HG02840 (cell line): Measurements from ENCODE around the gene MYOM1.

Experiments used
- ATAC-seq: cut with Tn5 transposase; IDR thresholded peaks from one replicate; pipeline ENCODE4 v1.9.1; 2021; ENCODE audit warnings: mild to moderate bottlenecking, moderate library complexity, moderate number of reproducible peaks; ENCODE audit not compliant: unreplicated experiment, low FRiP score

The MYOM1 gene

GRCh38 chr18:3122851-3123250, 96.9 kb downstream of the MYOM1 start:
- ATAC-seq = no peak

- ATAC-seq = no peak
Observed at GRCh38 chr18:3121259-3121658, 98.5 kb downstream of the MYOM1 start.

DNA sequence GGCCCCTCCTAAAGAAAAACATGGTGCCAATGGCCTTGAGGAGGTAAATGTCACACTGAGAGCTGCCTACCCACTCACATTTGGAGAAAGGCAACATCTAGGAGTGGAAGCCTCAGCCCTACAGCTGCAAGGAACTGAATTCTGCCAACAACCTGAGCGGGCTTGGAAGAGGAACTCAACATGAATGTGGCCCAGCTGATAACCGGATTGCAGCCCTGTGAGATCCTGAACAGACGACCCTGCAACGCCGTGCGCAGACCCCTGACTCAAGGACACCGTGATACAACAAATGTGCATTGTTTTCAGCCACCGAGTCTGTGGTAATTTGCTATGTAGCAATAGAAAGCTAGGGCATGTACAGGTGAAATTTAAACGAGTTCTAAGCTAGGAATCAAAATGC, 99.4 kb downstream of the MYOM1 start:
- no peak for ATAC-seq

DNA sequence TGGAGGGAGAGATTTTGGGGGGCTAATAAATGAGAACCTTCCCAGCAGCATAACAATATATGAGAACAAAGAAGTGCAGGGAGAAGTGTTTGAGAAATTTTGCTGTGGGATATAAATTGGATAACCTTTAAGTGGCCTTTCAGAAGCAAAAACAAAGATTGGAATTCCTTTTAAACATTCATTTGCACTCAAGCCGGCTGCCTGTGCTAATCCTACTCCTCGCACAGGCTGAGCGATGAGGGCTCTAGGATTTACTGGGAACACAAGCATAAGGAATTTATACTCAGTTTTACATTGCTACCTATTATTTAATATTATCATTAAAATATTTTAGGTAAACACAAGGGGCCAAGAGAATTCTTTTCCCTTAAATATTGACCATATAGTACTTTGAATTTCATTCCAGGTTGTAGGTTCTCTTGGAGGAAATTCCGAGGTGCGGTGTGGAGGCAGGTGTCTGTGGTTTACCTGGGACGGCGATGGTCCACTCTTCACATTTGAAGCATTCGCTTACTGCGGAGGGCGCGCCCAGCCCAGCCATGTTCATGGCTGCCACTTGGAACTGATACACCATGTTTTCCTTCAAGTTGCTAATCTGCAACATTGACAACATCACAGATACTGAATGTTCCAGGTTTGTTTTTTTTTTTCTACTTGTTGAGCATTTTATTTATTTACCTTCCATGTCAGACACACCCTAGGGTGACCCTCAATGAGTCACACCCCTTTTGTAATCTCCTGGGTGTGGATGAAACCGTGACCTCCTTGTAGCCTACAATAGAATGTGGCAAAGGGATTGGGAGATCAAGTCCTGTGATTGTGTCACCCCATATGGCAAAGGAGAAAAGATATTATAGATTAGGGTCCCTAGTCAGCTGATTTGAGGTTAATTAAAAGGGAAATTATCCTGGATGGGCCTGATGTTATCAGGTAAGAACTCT, 100.1 kb downstream of the MYOM1 start:
- no peak for ATAC-seq

GRCh38 chr18:3118195-3119010, 101.4 kb downstream of the MYOM1 start:
- no peak for ATAC-seq

- ATAC-seq = no peak
Observed at GRCh38 chr18:3117493-3118192, 102.1 kb downstream of the MYOM1 start.

DNA sequence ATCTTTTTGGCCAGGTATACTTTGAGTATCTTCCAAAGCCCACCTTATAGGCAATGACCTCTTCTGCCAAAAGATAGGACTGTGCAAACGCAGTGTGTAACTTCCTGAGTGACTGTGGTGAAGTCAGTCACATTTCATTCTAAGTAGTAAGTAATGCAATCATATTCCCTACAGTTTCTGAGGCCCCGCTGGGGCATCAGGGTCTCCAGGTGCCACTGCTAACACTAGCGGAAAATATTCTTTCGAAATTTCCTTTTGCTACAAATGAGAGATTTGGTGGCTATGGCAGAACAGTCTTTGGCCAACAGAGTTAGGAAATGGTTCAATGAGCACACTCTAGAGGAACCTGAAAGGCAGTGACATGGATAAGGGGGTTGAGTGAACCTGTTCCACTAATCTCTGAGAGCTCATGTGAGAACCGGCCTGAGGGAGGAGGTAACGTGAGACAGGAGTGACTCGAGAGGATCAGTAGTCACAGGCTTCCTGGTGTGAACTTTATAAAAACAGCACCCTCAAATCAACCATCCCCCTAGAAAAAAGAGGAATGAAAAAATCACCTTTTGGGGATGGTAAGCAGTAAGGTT, 104.2 kb downstream of the MYOM1 start:
- ATAC-seq = no peak

DNA sequence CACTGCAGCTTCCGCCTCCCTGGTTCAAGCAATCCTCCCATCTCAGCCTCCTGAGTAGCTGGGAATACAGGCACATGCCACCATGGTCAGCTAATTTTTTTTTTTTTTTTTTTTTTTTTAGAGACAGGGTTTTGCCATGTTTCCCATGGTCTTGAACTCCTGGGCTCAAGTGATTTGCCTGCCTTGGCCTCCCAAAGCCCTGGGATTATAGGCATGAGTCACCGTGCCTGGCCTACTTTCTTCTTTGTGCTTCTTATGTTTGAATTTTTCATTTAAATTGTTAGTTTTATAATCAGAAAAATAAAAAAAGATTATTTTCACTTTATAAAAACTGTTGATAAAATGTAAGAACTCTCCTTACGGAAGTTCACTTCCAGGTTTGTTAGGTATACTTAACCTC, 105.3 kb downstream of the MYOM1 start:
- ATAC-seq = no peak

- ATAC-seq = no peak
Observed at GRCh38 chr18:3114026-3114425, 105.7 kb downstream of the MYOM1 start.

- no peak for ATAC-seq
Observed at GRCh38 chr18:3111523-3112240, 108.1 kb downstream of the MYOM1 start.

GRCh38 chr18:3110034-3110752, 109.6 kb downstream of the MYOM1 start:
- ATAC-seq = no peak

- no peak for ATAC-seq
Observed at GRCh38 chr18:3107740-3108151, 112.0 kb downstream of the MYOM1 start.

GRCh38 chr18:3104190-3105054, 115.3 kb downstream of the MYOM1 start:
- no peak for ATAC-seq

DNA sequence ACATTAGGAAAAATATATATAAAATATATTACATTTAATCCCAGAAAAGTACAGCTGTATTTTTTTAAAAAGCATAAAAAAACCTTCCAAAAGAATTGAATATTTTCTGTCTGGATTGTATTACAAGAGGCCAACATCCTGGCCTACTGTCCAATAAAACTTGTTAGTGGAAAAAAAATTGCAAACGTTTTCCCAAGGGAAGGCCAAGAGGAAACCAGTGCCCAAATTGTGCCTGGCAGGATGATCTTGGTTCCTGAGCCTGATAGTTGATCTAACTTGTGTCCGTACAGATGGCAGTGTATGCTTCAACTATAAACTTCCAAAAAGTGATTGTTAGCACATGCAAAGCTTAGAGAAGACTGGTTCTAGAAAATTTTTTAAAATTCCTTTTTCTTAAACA, 116.2 kb downstream of the MYOM1 start:
- ATAC-seq = no peak

- ATAC-seq = no peak
Observed at GRCh38 chr18:3102983-3103382, 116.8 kb downstream of the MYOM1 start.

- ATAC-seq = no peak
Observed at GRCh38 chr18:3100498-3101132, 119.2 kb downstream of the MYOM1 start.

DNA sequence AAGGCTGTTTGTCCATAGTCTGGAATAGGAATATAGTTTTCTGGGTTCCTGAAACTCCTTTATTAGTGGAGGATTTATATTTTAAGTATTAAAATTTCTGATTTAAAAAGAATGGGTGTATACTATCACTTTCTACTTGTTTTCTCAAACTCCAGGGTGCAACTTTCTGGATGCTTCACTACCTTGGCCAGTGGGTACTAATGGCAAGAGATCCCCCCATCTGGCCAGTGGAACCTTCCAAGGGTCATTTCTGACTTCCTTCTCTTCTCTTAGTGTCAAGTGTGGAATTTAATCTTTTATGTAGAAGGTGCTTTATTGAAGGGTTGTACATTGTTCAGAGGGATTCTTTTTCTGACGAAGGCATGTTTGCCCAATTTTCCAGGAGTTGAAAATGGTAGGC, 120.4 kb downstream of the MYOM1 start:
- ATAC-seq = no peak

DNA sequence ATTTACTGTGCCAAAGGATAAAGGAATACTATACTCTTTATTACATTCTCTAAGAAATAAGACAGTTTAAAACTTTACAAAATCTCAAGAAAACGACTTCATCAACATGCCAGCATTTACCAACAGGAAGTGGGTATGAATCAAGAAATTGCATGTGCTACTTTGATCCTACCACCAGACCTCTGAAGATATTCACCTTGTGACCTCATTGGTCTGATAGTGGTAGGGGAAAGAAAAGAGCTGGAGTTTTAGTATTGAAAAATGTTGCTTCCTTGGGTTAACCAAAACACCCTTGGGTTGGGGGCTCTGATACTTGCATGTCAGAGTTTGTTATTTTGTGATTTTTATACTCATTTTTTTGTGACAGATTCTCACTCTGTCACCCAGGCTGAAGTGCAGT, 122.7 kb downstream of the MYOM1 start:
- no peak for ATAC-seq
